GM18519 (cell line): ENCODE data around the gene PLSCR4.

ENCODE experiments used
- ATAC-seq: cut with Tn5 transposase; IDR thresholded peaks from one replicate; pipeline ENCODE4 v1.9.1; 2021; ENCODE audit warnings: mild to moderate bottlenecking, moderate library complexity; ENCODE audit not compliant: unreplicated experiment, low FRiP score

The PLSCR4 gene

DNA sequence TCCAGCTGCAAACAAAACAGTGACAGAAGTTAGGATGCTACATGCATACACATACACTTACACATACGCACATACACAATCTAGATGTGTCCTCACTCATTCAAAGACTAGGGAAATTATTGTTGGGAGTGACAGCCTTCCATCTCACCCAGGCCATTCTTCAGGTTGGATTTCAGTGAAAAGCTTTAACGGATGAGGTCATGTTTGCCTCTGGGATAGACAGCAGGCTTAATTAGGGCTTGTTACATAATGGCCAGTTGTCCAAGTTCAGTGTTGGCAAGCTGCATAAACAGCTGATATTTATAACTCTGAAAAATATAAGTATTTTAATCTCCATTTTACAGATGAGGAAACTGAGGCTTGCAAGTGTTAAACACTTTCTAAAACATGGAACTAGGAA is 54.1 kb downstream of the PLSCR4 start:
- no peak for ATAC-seq

DNA sequence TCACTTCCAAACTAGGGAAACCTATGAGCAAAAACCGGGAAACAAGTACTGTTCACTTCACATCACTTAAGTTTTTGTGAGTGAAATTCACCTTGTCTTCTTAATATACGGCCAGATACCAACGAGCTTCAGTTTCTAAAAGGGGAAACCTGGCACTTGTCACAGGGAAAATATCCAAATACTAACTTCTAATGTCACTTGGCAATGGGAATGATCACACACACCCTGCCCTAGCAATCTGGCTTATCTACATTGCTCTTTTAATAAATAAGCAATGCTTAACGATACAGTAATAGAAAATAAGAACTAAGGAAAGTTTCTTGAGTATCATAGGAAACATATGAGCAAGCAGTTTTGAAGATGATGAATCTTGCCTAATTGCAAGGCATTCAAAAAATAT is 55.3 kb downstream of the PLSCR4 start:
- ATAC-seq = no peak

DNA sequence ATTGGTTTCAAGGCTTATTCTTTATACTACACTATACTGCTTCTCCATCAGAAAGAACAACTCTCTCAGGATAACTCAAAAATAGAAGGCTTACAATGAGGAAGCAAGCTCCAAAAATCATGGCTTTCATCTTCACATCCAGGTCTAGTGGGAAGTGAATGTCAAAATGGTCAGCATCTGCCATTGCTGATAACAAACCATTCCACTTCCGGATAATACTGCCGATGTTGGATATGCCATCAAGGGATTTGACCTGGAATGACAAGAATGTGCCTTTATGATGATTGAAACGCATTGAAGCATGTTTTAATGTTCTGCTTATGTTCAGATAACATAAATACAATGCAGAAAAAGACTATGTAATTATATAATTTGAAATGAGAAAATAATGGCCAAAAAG is 55.9 kb downstream of the PLSCR4 start:
- ATAC-seq = no peak

DNA sequence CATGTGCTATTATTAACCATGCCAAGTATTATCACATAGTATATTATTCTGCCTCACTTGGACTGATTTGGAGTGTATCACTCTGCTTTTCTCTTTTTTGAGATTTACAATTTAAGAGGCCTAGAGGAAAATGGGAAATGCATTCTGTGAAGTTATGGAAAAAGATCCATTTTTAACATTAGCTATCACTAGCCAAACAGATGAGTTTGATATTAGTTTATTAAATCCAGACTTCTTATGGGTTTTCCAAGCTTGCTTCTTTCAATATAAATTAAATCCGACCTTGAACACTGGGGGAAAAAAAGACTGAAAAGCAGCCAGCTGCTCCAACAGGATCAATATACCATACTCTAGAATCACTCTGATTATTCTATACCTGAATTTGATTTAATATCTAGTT is 59.9 kb downstream of the PLSCR4 start:
- no peak for ATAC-seq

DNA sequence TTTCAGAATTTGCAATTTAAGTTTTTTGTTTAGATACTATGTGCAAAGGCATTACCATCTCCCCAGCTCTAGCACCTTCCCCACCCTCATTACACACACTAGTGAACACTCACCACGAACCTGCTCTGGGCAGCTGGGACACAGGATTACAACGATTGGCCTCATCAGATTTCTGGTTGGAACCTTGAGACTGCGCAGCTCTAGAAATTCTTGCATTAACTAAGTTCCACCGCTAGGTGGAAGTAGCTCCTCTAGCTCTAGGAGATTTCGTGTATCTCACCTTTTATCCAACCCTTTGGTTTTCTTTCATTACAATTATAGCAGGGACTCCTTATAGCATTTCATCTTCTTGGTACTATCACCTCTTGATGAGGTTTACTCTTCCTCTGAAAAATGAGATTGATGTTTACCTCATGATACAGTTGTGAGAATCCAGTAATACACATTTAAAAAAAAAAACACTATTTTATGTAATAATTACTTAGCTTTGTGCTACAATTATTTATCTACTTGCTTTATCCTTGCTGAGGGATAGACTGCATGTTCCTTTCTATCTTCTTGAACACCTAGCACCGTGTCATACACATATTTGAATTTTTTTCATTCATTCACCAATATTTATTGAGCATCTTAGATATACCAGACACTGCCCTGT is 61.3 kb downstream of the PLSCR4 start:
- ATAC-seq = peak; percentile 94

DNA sequence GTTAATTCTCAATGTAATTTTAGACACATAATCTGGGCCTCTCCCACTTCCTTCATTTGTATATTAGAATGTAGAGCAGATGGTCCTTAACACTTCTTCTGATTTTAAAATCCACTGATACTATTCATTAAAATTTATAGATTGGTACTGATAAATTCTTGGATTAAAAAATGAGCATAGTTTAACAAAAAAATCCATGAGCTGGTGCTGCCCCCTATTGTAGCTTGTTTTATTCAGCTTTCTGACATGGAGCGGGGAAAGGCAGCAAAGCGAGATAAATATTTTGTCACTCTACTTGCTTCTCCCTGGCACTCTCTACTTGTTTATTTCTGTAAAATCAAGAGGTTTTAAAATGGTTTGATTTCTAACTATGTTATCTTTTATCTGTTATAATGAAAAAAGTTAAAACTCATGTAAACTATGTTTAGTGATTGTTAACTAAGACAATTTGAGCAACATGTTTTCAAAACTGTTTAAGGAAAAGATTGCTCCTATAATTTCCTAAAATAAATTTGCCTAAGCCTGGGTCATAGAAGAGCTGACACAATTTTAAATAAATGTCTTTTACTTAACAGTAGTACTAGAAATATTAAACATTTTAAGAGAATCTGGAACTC is 63.5 kb downstream of the PLSCR4 start:
- ATAC-seq = no peak

DNA sequence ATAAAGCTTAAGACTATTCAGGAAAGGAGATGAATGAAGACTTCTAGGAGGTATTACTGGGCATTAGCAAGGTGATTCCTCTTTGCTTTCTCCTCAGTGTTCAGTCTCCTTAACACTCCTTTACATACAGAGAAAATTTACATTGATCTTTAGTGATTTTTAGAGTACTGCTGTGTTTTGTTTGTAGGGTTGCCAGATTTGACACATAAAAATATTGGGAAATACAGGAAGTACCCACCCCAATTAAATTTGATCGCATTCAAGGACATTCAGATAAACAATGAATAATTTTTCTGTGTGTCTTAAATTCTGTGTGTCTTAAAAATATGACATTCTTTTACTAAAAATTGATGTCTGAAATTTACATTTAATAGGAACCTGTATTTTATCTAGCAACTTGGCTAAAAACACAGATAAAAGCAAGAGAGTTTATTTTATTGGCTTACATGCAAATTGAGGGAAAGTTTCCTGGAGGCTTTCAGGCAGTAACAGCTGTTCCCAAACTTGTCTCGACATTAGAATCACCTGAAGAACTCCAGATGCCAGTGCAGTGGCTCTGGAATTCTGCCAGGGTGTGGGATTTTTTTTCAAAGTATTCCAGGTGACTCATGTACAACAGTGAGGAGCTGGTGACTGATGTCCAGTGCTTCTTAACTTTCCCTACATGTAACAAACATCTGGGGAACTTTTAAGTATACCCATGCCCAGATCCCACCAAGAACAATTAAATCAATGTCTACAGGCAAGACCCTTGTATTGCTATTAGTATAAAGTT is 66.5 kb downstream of the PLSCR4 start:
- ATAC-seq = no peak

DNA sequence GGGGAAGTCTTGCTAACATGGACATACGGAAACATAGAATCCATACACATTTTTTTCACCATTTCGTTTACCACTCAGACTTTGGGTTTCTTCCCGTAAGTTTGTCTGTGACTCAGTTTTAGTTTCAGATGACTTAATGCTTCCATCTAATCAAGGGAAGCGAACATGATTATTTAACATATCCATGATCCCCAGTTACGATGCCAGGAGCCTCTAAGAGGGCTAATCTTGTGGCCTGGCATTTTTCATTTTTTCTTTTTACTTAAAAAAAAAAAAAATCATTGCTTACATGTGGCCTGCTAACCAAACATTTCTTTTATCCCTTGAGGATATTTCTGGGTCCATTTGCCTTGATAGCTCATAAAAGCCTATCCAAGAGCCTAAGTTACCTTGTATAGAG is 69.7 kb downstream of the PLSCR4 start:
- ATAC-seq = no peak

DNA sequence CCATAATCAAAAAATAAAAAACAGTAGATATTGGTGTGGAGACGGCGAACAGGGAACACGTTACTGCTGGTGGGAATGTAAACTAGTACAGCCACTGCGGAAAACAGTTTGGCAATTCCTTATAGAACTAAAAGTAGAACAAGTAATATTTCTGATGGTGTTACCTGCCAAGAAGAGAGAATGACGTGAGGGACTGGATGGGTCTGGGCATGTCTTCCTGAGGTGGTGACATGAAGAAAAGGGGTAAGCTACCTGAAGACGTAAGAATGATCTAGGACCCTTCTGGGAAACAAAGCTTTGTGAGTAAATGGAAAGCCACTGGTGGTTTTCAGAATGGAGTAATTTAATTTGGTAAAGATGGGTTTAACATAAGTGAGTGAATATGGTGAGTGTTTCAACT is 70.5 kb downstream of the PLSCR4 start:
- no peak for ATAC-seq

DNA sequence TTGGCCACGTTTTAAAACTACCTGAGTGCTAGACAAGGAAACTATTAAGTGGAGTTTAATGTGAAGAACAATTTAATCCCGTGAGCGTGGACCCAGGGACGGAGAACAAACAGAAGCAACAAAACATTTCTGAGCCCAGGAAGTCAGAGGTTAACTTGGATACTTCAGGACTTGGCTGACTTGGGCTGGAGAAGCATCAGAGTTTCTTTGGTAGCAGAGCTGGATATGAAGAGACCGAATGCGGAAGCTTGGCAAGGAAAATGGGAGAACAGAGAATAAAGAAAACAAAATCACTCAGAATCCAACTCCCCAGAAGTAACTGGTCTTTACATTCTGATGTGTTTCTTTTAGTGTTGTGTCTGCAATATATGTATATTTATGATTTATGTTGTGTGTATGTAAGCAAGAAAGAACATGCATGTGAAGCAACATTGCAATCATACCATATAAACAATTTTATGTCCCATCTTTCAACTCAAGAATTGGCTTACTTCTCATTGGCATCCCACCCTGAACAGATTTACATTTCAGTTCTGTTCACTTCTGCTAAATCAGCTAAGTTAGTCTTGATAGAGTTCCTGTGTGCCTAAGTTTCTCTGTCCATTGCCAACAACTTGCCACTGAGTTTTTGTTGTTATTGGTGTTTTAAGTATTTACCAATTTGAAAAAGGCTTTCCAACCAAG is 72.8 kb downstream of the PLSCR4 start:
- ATAC-seq = no peak

DNA sequence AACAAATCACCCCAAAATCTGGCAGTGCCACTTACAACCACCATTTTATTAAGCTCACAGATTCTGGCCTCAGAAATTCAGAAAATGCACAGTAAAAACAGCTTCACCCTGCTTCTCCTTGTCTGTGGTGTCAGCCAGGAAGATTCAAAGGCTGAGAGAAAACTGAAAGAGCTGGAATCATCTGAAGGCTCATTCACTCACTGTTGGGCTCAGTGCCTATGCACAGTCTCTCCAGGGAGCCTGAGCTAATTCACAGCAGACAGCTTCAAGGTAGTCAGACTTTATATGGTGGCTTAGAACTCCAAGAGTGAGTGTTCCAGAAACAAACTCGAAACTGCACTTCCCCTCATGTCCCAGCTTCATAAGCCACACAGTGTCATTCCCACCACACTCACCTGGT is 73.4 kb downstream of the PLSCR4 start:
- ATAC-seq = no peak

DNA sequence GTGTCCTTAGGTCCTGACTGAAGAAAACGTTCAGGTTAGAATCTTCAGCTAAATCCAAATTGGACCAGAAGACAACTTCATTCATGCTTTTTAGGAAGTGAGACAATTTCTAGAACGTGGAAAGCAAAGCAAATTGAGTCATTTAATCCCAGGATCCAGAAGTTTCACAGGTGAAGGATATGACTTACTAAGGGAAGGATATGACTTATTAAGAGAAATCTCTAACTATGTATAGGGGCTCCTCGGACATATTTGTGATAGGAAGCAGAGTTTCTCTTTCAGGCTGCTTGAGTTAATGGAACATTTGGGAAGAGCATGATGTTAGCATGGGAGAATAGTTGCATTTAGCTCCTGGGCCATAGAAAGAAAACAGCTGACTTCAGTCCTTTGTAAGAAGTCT is 73.8 kb downstream of the PLSCR4 start:
- ATAC-seq = no peak

DNA sequence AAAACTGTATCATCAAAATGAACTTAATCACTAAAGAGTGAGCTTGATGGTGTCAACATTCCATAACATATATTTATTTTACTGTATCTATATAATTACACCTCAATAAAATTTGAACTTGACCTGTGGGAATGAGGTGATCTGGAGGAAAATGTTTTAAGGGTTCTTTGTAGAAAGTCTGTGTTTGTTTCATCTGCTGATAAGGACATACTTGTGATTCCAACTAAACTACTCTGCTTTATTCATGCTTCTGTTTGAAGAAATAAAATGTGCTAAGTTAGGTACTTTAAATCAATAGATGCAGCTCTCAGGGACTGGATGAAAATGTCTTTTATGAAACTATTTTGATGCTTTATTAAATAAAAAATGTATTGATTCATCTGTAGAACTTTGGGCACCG is 78.3 kb downstream of the PLSCR4 start:
- no peak for ATAC-seq

DNA sequence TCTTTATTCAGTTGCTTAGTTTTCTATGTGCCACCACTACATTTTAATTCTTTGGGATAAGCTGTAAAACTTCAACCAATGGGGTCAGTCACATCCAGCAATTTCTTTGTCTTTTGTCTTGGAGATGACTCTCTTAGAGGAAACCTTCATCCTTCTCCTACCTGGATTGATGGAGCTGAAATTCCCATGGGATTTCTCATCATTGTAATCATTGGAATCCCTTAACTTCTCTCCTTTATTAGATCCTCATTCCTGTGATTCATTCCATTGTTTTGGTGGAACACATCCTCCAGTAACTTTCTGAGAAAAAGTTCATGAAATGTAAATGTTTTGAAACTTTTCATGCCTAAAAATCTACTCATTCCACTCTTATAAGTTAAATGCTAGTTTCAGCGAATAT is 80.3 kb downstream of the PLSCR4 start:
- no peak for ATAC-seq

DNA sequence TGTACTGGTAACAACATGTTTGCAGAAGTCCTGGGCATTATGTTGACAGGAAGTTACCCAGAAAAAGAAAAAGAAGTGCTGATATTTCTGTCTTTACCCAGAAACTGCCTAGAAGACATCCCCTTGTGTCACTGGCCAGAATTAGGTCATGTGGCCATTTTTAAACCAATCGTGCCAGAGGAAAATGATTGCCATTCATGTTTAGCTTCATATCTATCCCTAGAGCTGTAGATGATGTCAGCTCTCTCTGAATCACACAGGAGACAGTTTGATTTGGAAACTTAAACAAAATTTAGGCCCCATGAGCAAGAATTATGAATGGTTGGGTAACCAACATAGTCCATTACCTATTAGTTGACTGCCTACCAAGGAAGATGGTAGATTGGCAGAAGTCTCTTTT is 81.0 kb downstream of the PLSCR4 start:
- ATAC-seq = no peak

DNA sequence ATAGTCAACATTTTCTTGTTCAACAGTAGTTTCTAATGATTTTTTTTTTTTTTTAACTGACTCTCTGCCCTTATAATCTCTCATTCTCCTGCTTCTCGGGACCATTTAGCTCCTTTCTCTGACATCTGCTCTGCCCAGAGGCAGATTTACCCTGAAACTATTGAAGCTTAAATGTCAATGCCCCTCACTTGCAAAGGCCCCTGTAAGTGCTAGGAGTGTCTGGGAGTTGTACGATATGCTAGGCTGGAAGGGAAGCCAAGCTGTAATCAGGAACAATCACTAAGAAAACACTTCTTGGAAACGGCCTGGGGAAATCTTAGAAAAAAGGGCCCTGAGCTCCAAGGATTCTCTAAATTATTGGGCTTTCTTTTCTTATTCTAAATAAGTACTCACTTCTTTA is 84.1 kb downstream of the PLSCR4 start:
- no peak for ATAC-seq

DNA sequence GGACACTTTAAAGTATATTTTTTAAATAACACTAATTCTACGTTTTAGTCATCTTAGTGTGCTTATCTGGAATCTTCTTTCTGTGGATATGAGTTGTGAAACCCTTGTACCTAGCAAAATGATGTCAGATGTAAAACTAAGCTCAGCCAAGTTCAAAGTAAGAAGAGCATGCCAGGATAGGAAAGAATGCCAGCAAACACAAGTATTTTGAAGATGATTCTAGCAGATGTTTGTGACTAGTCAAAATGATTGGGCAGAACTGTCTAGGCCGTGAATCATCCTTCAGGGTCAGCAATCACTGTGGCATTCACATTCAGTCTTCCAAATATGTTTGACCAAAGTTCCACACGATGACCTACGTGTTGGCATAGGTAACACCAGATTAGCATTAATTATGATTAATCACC is 84.5 kb downstream of the PLSCR4 start:
- no peak for ATAC-seq

DNA sequence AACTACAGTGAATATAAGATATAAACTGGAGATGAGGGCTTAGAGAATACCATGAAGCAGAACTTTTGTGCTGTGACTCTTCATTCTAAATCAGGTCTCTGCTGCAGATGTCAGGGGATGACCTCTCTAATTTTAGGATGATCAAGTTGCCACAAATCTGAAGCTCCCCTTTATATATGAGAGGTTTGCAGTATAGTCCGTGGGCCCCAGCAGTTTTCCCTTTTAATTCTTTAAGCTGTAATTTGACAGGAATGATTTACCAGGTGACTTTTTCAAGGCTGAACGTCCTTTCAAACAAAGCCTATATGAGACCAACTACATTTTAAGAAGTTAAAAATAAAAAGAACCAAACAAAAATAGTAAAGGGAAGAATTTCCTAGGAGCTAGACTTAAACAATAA is 85.0 kb downstream of the PLSCR4 start:
- no peak for ATAC-seq

DNA sequence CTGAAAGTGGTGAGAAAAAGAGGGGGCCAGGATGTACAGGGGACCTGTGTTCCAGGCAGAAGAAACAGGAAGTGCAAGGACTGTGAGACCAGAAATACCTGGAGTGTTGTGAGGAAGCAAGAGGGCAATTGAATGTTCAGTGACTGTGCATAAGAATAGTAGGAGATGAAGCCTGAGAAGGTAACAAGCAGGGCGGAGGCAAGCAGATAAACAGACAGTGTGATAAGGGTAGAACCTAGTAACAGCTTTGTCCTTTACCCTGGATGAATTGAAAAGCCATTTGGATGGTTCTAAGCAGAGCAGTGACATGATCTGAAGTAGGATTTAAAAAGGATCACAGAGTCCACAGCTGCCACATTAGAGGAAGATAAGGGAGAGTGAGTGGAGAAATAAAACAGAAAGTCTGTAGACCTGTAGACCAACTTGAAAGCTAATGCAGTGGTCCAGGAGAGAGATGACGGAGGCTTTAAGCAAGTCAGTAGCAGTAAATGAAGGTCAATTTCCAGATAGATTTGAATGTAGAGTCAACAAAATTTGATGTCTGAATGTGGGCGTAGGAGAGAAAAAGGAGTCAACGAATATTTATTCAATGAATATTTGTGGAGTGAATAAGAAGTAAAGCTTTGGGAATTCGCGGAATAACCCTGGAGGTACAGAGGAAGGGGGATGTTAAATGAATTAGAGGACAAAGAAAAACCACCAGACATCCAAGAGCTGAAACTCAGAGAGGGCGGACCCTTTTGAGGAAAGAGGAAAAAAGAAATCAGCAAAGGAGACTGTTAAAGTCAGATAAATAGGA is 85.7 kb downstream of the PLSCR4 start:
- ATAC-seq = no peak

DNA sequence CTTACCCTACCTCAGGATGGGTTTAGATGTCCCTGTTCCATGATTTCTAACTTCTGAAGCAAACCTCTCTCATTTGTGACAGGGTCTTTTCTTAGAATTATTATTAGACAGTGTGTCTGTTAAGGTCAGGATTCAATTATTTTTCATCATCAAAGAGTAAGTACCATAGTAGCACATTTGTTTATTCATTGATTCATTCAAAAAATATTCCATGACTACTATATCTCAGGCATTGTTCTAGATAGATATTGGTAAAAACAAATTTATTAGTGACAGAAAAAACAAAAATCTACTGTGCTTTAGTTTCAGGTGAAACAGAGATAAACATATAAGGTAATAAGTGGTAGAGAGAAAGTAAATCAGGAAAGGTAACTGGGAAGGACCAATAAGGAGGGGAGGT is 86.4 kb downstream of the PLSCR4 start:
- ATAC-seq = no peak

DNA sequence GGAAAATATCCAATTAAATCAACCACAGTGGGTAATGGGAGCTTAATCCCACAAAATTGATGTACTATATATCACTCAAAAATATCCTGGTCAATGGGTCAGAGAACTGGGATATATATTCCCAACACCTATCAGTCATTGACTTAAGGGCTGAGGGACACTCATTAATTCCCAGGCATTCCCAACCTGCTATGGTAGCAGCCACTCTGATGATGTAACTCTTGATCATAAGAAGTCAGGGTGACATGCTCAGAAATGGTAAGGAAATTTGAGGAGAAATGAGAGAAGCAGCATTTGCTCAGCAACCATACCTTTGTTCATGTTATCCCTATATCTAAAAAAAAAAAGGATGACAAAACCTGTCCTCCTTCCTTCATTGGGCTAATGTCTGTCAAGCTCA is 86.8 kb downstream of the PLSCR4 start:
- ATAC-seq = no peak
